Posterior vena cava (tissue), 2 donors: ENCODE data around the gene GLP1R. TPM values are rescaled to one million over a fixed set of nuclear protein-coding genes. Genes with fewer than 3 reads are reported as not detected.

ENCODE experiments used
- DNase-seq: peaks from one replicate; pipeline ENCODE4 v3.0.0-alpha.2; 2020; ENCODE audit warnings: low spot score
- intact Hi-C, 2 donors: fragments of 100-400 bp; cut with DNase I; formaldehyde crosslinking; loops; one replicate each; pipeline versions ENCODE4 v1.14.1 to v1.14.2; 2022 to 2023
- long read RNA-seq, 2 donors: library from polyadenylated mRNA; unstranded; transcript quantifications; one replicate each; pipeline ENCODE4 v2.0.0, GENCODE V29; 2020 to 2021
- total RNA-seq, 2 donors: library from RNA; stranded (reverse); fragmentation: NEBNext Ultra II Directional; extraction: Animal tissue kit (Norgen Biotek cat#: 25700); gene quantifications; one replicate each; pipeline ENCODE4 v1.2.1, GENCODE V29; 2021
- donor health status: DM: yes; HTN: yes; CAD: no.
- donor health status: DM: yes; HTN: yes; CAD: no.

GLP1R gene
- total RNA-seq, result not detected
- long read RNA-seq, donor 1, result 0 reads
- long read RNA-seq, donor 2, result 0 reads

DNA sequence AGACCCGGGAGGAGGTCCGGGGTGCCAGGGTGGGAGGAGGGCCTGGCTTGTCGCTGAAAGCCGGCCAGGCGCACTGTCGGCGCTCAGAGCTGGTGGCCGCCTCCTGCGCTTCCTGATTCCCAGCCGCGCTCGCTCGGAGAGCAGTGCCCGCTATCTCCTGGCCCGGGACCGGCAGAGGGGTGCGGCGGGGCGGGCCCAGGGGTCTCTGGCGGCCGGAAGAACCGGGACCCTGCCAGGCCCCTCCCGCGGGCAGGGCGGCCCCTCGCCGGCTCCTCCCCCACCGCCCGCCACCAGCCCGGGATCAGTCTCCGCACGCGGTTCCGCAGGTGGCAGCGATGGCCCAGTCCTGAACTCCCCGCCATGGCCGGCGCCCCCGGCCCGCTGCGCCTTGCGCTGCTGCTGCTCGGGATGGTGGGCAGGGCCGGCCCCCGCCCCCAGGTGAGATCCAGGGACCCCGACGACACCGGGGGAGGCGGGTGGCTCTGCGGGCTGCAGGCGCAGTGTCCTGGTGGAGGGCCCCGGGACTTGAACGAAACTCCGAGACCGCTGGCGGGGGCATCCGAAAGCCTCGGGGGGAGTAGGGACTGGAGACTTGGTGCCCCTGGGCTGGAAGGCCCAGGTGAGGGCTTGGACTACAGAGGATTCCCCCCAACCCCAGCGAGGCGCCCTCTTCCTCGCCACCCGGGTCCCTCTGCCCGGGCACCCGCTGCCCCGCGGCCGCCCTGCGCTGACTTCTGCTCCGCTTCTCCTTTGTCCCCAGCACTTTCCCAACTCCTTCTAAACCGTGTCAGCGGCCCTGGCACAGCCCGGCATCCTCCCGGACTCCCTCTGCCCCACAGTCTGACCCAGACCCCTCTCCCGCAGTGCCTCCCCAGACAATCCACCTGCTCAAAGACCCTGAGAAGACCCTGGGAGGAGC lies at the start of gene GLP1R:
TSS of gene GLP1R (plus strand) at position 301 of the 919 bp plus-strand sequence. CDS start at position 361, 60 bp downstream.
- no peak for DNase-seq
- intact Hi-C loops, result no loop called here

DNA sequence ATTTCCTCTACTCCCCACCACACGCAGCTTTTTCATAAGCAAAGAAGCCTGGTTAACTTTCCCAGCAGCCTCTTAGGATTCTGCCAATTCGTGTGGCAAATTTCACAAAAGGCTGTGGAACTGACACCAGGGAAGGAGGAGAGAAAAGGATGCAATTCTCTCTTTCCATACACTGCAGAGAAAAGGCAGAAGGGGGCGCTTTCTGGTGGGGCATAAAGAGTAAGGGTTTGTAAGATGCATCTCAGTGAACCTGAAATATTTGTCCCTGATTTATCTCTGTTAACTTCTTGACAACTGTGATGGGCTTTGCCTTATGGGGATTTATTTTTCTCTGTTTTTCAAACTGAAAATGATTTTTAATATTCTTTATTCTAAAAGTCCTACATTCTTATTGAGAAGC lies 45.5 kb upstream of the GLP1R start:
- intact Hi-C loops, result no loop called here
- no peak for DNase-seq

DNA sequence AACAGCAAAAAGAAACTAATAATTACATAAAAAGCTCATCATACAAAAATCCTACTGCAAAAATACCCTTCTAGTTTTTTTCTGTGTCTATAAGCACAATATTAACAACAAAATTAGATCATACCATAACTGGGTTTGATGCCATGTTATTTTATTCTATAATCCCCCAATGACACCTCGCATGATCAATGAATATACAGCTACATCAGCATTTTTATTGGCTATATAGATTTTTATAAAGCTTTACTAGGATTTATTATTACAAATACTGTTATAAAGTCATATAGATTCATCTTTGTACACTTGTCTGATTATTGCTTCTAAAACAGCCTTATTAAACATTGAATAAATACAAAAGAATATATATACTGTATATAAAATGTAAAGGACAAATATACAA lies 45.1 kb upstream of the GLP1R start:
- no peak for DNase-seq
- intact Hi-C loops, result no loop called here

DNA sequence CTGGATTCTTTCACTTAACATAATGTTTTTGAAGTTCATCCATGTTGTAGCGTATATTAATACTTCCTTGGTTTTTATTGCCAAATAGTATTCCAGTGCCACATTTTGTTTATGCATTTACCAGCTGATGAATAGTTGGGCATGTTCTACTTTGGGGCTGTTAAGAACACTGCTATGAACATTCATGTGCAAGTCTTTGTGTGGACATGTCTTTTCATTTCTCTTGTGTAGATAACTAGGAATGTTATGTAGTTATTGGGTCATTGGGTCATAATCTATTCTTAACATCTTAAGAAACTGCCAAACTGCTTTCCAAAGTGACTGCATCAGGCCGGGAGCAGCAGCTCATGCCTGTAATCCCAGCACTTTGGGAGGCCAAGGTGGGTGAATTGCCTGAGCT lies 43.8 kb upstream of the GLP1R start:
- no peak for DNase-seq
- intact Hi-C loops, result no loop called here

DNA sequence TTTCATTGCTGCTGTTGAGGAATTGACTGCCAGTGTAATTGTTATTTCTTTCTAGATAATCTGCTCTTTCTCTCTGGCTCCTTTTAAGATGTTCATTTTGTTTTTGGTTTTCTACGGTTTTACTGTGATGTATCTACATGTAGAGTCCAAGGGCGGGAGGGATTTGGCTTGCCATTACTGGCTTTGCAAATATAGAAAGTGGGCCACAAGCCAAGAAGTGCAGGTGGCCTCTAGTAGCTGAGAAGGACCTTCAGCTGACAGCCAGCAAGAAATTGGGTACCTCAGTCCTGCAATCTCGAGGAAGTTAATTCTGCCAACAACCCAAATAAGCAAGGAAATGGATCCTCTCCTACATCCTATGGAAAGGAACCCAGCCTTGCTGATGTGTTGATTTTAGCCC lies 42.8 kb upstream of the GLP1R start:
- DNase-seq, result no peak
- intact Hi-C loops, result no loop called here

DNA sequence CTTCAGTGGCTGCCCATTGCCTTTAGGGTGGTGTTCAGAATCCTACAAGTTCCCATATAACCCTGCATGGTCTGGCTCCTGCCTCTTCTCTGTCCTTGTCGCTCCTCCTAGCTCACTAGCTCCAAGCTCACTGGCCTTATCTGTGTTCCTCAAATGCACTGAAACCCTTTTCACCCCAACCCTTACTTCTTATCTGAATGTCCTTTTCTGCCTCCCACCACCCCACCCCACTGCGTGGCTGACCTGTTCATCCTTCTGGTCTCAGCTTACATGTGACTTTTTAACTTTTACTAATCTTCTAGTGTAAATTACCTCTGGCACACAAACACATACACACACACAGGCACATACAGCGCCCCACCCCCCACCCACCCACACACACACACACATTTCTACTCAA lies 41.0 kb upstream of the GLP1R start:
- DNase-seq, result no peak
- intact Hi-C loops, result no loop called here

DNA sequence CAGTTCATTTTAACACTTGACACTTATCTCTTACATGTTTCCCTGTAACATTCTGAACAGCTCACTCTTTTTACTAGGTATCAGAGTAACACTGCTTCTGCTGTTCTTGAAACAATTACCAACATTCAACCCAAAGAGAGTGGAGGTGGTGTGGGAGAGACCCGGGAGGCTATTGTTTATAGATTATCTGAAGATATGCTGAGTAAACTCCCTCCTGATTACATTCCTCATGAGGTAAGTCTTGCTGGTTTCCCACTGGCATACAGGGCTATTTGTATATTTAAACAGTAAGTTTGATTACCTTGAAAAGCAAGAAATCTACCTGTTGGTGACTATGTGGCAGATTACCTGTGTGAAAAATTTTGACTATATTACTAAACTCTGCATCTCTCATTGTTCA lies 39.8 kb upstream of the GLP1R start:
- no peak for DNase-seq
- intact Hi-C loops, result no loop called here

DNA sequence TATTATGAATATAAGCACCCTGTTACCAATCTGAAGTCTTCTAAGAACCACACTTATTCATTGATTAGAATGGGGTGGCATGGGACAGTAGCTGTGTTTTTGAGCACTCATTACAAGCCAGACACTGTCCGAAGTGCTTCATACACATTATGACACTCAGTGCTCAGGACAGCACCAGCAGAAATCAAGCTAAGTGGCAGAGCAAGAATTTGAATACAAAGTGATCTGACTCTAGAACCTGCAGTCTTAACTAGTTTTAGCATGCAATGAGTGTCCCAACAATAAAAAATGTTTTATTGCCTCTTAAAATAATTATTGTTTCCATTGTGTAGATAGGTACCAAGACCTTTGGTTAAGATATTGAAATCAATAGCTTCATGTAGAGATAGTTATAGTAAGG lies 39.1 kb upstream of the GLP1R start:
- intact Hi-C loops, result no loop called here
- DNase-seq, result no peak

DNA sequence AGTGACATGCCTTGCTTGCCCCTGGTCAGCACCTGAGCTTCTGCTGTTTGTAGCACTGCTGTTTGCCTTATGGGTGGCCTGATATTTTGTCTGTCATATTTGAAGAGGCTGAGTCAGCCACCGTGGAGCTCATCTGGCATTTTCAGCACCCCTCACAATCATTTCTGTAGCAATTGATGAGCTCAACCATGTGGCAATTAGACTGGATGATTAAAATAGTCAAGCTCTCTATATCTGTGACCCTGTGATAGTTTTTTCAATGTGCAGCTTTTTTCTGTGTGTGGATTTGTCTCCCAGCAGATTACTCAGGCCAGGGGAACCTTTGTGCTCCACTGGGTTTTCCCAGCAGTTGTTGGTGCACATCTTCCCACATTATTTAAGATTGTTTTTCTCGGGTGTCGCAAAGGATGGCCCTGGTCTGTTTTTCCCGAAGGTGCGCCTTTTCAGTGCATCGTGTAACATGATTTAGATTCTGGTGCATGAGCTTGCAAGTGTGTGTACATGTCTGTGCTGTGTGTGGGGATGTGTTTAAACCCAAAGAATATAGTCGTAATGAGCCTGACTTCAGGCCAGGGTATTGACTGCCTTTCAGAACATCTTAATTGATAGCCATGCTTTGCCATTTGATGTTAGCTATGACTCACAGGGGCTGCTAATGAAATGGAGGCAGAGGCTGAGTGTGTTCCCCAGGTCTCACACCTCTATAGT lies 31.6 kb upstream of the GLP1R start:
- DNase-seq, result no peak
- intact Hi-C loops, result no loop called here

DNA sequence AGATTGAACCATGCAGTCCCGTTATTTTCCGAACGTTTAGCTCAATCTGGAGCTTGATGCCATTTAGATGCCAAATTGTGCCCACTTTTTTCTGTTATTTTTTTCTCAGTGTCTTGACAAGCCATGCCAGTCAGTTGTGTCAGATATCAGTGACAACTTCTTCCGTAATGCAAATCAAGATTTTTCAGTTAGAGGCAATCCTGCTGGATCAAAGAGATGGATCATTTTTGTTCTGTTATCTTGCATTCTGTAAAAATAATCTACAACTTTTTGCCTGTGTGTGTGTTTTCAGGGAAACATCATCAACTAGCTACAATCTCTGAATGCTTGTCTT lies 31.1 kb upstream of the GLP1R start:
- no peak for DNase-seq

DNA sequence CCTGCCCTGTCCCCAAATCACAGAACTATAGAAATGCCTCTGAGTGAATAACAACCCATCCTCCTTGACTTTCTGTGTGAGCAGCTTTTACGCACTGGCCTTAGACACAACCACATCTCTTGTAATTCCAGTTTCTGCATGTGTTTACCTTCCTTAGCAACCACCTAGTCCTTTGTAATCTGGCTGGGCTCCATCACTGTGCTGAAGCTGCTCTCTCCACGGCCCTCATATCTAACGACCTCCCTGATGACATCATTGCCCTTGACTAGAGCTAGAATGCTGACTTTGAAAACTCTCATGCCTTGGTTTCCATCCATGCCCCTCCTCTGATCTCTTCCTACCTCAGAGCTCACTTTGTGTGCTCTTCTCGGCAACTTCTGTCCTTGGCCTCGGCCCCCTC lies 30.5 kb upstream of the GLP1R start:
- intact Hi-C loops, result no loop called here
- DNase-seq, result no peak

More for the DNA sequence above, 31.1 kb upstream of the GLP1R start:
- intact Hi-C loops, result no loop called here

DNA sequence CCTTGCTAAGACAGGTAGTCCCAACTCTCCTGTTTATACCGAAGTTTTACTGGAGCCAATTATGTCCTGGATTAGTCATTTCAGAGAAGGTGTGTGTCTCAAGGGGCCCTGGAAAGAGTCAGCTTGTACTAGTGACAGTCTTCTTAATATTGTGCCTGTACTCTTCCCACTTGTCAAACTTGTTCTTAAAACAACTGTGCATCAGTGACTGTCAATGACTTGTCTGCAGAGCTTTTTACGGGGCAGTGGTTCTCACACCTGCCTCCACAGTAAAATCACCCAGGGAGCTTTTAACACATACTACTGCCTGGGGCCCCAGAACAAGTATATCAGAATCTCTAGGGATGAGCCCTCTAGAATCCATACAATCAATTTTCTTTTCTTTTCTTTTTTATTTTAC lies 28.4 kb upstream of the GLP1R start:
- intact Hi-C loops, result no loop called here
- DNase-seq, result no peak

DNA sequence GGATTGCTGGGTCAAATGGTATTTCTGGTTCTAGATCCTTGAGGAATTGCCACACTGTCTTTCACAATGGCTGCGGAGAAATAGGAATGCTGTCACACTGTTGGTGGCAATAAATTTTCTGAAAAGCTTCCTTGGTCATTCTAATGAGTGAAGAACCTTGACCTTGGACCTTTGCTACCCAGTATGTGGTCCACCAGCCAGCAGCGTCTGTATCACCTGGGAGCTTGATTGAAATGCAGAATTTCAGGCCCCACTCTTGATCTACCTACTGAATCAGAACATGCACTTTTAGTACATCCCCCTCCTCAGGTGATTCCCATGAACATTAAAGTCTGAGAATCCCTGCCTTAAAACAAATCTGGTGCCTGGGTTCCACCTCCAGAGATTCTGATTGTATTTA lies 27.5 kb upstream of the GLP1R start:
- intact Hi-C loops, result no loop called here
- DNase-seq, result no peak

DNA sequence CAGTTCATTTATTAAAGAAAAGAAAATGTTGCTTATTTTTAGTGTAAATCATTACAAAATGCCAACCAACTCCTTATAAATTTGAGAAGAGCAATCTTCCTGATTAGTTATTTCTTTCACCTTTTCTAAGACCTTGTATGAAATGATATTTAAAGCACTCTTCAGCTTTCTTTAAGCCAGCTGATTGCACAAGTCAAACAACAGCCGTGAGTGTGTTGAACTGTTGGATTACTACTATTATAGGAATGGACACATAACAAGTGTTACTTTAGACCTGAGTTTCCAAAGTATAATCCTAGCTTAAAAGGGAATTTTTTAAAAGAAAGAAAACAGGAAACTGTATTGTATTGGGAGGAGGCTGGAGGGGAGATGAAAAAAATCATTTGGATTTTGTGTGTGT lies 26.8 kb upstream of the GLP1R start:
- intact Hi-C loops, result no loop called here
- no peak for DNase-seq

DNA sequence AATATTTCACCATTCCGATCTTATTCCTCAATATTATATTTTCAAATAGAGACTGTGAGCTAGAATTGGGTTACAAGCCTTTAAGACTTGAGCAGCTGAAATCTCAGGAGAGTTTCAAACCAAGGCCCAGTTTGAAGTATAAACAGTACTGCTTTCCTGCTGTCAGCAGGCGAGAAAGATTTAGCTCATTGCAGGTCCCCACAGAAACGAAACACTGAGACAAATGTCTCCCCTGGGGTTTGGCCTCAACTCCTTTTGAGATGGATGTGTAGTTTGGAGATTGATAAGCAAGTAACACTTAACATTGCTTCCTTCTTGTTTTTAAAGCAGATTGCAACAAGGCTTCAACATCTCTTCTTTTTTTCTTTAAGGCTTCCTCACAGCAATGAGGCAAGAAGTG lies 22.4 kb upstream of the GLP1R start:
- DNase-seq, result no peak
- intact Hi-C loops, result no loop called here

DNA sequence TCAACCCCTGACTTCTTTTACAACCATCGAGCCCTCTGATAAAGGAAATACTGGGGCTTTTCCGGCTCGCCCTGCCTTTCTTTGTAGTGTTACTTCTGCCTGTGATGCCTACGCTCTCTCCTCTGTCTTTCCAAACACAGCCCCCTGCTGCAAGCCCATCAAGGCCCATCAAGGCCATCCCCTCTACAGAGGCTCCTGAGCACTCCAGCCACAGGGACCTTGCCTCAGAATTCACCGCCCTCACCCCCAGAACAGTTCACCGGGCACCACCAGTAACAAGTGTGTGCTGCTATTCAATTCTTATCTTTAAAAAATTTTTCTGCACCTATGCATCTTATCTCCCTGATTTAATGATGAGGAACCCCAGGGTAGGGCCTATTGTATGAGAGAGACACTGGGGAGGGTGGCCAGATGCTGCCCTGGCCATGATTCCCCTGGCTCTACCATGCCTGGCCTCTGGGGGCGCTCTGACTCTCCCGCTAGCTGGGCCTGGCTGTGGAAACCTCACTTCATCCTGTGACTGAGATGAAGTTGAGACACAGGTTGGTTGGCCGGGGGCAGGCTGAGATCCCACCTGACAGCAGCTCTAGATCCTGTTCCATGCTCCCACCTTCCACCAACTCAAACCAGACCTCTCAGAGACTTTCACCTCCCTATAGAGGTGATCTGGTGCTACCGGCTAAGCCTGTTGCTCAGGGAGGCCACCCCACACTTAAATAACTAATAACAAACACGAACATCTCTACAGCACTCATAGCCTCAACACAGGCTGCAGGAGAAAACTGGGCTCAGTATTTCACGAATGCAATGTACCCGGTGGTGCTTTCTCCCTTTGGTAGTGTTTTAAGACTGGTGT lies 19.2 kb upstream of the GLP1R start:
- intact Hi-C loops, result no loop called here
- no peak for DNase-seq

DNA sequence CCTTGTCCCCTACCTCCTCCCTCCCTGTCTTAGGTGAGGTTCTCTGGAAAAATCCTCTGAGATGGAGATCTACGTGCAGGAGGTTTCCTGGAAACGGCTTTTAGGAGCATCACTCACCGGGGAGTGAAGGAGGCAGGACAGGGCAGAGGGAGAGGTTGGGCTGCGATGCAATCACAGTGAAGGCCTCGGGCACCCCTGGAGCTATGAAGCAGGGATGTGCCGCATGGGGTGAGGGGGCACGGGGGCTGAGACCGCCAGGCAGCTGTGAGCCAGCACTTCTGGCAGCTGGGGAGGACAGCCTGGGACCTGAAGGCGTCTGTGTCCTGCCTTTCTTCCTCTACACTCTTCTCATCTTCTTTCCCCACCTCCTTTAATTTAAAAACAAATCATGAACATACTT lies 12.9 kb upstream of the GLP1R start:
- intact Hi-C loops, result no loop called here

DNA sequence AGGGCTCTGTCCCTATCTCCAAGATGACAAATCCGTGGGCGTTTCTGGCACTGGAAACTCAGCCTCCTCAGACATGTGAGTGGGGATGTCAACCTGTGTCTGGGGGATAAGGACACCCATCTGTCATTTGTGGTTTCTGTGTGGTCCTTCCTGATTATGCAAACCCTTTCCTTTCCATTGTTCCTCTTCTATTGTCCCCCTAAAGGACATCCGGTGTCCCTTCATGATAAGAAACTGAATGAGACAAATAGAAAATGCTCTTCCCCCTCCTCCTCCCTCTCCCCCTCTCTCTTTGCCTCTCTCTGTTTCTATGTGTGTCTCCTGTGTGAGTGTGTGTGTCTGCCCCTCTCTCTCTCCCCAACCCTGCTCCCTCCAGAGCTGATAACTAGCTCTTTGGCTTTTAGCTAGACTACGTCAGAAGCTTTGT lies 11.5 kb upstream of the GLP1R start:
- intact Hi-C loops, result no loop called here

More for the DNA sequence above, 12.9 kb upstream of the GLP1R start:
- no peak for DNase-seq

DNA sequence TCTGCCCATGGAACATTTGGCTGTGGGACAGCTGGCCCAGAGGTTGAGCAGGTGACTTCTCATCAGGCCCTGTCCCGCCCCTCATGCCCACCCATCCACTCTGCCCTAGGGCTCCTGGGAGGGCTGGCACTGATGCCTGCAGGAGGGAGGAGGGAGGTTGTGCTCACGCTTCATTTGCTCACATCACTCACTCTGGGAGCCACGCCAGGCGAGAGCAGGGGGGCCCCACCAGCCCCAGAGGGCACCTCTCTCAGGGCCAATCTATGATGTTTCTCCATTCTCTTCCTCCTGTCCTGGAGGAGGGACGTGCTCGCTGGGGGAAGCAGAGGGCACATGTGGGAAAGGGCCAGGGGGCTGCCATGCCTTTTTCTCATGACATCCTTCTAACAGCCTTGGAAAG lies 10.9 kb upstream of the GLP1R start:
- intact Hi-C loops, result no loop called here
- DNase-seq, result no peak

More for the DNA sequence above, 11.5 kb upstream of the GLP1R start:
- DNase-seq, result no peak
